Measurements from ENCODE around the gene AXIN1. TPM values are rescaled to one million over a fixed set of nuclear protein-coding genes. Genes with fewer than 3 reads are reported as not detected.

The AXIN1 gene
- polyA plus RNA-seq, 2 of the 4 experiments (the other 2 are of a cell fraction): 8.7 to 19.3 TPM

DNA sequence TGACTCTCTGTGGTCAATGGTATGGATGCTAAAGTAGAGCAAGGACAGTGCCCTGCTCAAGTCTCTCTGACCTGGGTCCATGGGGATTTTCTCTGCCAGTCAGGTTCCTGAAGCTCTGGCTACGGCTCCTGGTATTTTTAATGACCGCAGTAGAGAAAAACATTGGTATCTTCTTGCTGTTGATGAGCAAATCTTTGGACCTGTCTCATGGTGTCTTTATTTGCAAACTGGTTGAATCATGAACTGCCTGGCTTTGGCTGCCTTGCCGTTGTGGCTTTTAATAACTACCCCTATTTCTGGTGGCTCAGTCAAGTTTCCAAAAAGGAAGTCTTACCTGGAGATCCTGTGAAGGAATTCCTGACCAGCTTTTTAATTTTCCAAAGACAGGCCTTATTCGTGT is 109.2 kb downstream of the AXIN1 start:
- TF ChIP-seq CHD2 (IDR thresholded peaks at IDR 0.05; ENCODE audit: low read length, partially characterized antibody): no peak
- no peak for TF ChIP-seq POLR2A (IDR thresholded peaks at IDR 0.05; ENCODE audit: low read length)
- TF ChIP-seq EHF (CRISPR knock-in tag; IDR thresholded peaks at IDR 0.05): no peak
- no peak for TF ChIP-seq FOSL2 (IDR thresholded peaks at IDR 0.05)
- no peak for TF ChIP-seq FOSL2 (CRISPR knock-in tag; IDR thresholded peaks at IDR 0.05)
- no peak for TF ChIP-seq GATA3 (IDR thresholded peaks at IDR 0.05; ENCODE audit: borderline replicate concordance)
- TF ChIP-seq, protein P1, sequence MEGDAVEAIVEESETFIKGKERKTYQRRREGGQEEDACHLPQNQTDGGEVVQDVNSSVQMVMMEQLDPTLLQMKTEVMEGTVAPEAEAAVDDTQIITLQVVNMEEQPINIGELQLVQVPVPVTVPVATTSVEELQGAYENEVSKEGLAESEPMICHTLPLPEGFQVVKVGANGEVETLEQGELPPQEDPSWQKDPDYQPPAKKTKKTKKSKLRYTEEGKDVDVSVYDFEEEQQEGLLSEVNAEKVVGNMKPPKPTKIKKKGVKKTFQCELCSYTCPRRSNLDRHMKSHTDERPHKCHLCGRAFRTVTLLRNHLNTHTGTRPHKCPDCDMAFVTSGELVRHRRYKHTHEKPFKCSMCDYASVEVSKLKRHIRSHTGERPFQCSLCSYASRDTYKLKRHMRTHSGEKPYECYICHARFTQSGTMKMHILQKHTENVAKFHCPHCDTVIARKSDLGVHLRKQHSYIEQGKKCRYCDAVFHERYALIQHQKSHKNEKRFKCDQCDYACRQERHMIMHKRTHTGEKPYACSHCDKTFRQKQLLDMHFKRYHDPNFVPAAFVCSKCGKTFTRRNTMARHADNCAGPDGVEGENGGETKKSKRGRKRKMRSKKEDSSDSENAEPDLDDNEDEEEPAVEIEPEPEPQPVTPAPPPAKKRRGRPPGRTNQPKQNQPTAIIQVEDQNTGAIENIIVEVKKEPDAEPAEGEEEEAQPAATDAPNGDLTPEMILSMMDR (IDR thresholded peaks at IDR 0.05): no peak
- no peak for TF ChIP-seq CBX2 (IDR thresholded peaks at IDR 0.05; ENCODE audit: borderline replicate concordance, low read depth)
- TF ChIP-seq CHD4 (IDR thresholded peaks at IDR 0.05; ENCODE audit: borderline replicate concordance): no peak
- no peak for TF ChIP-seq EP300 (IDR thresholded peaks at IDR 0.05)
- no peak for TF ChIP-seq BHLHE40 (IDR thresholded peaks at IDR 0.05; ENCODE audit: low read depth, low read length)
- no peak for TF ChIP-seq POLR2AphosphoS2 (conservative IDR thresholded peaks at IDR 0.05; ENCODE audit: low read length)
- no peak for TF ChIP-seq MYC (IDR thresholded peaks at IDR 0.05; ENCODE audit: borderline replicate concordance, low read length)
- TF ChIP-seq ZC3H11A (IDR thresholded peaks at IDR 0.05): no peak
- TF ChIP-seq, protein P2, sequence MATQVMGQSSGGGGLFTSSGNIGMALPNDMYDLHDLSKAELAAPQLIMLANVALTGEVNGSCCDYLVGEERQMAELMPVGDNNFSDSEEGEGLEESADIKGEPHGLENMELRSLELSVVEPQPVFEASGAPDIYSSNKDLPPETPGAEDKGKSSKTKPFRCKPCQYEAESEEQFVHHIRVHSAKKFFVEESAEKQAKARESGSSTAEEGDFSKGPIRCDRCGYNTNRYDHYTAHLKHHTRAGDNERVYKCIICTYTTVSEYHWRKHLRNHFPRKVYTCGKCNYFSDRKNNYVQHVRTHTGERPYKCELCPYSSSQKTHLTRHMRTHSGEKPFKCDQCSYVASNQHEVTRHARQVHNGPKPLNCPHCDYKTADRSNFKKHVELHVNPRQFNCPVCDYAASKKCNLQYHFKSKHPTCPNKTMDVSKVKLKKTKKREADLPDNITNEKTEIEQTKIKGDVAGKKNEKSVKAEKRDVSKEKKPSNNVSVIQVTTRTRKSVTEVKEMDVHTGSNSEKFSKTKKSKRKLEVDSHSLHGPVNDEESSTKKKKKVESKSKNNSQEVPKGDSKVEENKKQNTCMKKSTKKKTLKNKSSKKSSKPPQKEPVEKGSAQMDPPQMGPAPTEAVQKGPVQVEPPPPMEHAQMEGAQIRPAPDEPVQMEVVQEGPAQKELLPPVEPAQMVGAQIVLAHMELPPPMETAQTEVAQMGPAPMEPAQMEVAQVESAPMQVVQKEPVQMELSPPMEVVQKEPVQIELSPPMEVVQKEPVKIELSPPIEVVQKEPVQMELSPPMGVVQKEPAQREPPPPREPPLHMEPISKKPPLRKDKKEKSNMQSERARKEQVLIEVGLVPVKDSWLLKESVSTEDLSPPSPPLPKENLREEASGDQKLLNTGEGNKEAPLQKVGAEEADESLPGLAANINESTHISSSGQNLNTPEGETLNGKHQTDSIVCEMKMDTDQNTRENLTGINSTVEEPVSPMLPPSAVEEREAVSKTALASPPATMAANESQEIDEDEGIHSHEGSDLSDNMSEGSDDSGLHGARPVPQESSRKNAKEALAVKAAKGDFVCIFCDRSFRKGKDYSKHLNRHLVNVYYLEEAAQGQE (IDR thresholded peaks at IDR 0.05): no peak
- TF ChIP-seq RAD21 (conservative IDR thresholded peaks at IDR 0.05 in 1 of 2, IDR thresholded peaks at IDR 0.05 in 1 of 2): no peak
- no peak for TF ChIP-seq MAFK (IDR thresholded peaks at IDR 0.05; ENCODE audit: partially characterized antibody)
- CTCF ChIA-PET: interaction anchor here (1.7 kb wide), 1 partner anchor 63 kb away, joined by 4 read pairs; the partner anchor contains the start of gene HBQ1

DNA sequence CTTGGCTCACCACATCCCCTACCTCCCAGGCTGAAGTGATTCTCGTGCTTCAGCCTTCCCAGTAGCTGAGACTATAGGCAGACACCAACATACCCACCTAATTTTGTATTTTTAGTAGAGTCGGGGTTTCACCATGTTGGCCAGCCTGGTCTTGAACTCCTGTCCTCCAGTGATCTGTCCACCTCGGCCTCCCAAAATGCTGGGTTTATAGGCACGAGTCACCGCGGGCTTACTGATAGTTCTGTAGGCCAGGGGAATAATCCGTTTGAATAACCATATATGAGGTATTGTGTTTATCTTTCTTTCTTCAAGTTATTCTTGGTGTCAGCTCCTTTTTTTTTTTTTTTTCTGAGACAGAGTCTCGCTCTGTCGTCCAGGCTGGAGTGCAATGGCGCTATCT is 110.2 kb downstream of the AXIN1 start:
- FAIRE-seq: no peak
- ATAC-seq: no peak
- H3K4me2 ChIP-seq: no peak overlapping the region
- ChIA-PET POLR2A (no interaction called here), CTCF (no interaction called here)
- H3K4me3 ChIP-seq: no peak overlapping the region
- 90% methylated on average over 10 of the region's 10 CpGs for WGBS (ENCODE audit: missing lambda C conversion rate)
- DNase-seq (ENCODE audit: low read depth in 1 of 2, low spot score in 1 of 2): no peak
- no peaks in the 10 kb centered on the region for H3K4me1 ChIP-seq
- no peak overlapping the region for H3K27ac ChIP-seq
- no peaks in the 10 kb centered on the region for H3K9me3 ChIP-seq
- TF ChIP-seq HEYL (CRISPR knock-in tag; IDR thresholded peaks at IDR 0.05) (no peak), KDM1A (IDR thresholded peaks at IDR 0.05; ENCODE audit: low read depth) (no peak), RFX5 (IDR thresholded peaks at IDR 0.05) (no peak), PHF8 (IDR thresholded peaks at IDR 0.05; ENCODE audit: borderline replicate concordance, low read depth) (no peak), RARB (CRISPR knock-in tag; IDR thresholded peaks at IDR 0.05) (no peak), CHD2 (IDR thresholded peaks at IDR 0.05; ENCODE audit: low read length, partially characterized antibody) (no peak), EHF (CRISPR knock-in tag; IDR thresholded peaks at IDR 0.05) (no peak), FOSL2 (IDR thresholded peaks at IDR 0.05) (no peak), FOSL2 (CRISPR knock-in tag; IDR thresholded peaks at IDR 0.05) (no peak), CBX8 (IDR thresholded peaks at IDR 0.05) (no peak), SMC3 (IDR thresholded peaks at IDR 0.05) (no peak), GATA3 (IDR thresholded peaks at IDR 0.05; ENCODE audit: borderline replicate concordance) (no peak), TFCP2L1 (CRISPR knock-in tag; IDR thresholded peaks at IDR 0.05) (no peak), HOXB5 (CRISPR knock-in tag; IDR thresholded peaks at IDR 0.05) (no peak), ZSCAN20 (CRISPR knock-in tag; IDR thresholded peaks at IDR 0.05) (no peak), FOXS1 (CRISPR knock-in tag; IDR thresholded peaks at IDR 0.05) (no peak)
- TF ChIP-seq, protein P3, sequence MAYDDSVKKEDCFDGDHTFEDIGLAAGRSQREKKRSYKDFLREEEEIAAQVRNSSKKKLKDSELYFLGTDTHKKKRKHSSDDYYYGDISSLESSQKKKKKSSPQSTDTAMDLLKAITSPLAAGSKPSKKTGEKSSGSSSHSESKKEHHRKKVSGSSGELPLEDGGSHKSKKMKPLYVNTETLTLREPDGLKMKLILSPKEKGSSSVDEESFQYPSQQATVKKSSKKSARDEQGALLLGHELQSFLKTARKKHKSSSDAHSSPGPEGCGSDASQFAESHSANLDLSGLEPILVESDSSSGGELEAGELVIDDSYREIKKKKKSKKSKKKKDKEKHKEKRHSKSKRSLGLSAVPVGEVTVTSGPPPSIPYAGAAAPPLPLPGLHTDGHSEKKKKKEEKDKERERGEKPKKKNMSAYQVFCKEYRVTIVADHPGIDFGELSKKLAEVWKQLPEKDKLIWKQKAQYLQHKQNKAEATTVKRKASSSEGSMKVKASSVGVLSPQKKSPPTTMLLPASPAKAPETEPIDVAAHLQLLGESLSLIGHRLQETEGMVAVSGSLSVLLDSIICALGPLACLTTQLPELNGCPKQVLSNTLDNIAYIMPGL (CRISPR knock-in tag; IDR thresholded peaks at IDR 0.05; ENCODE audit: borderline replicate concordance): no peak
- TF ChIP-seq, protein P4, sequence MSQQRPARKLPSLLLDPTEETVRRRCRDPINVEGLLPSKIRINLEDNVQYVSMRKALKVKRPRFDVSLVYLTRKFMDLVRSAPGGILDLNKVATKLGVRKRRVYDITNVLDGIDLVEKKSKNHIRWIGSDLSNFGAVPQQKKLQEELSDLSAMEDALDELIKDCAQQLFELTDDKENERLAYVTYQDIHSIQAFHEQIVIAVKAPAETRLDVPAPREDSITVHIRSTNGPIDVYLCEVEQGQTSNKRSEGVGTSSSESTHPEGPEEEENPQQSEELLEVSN (IDR thresholded peaks at IDR 0.05; ENCODE audit: borderline replicate concordance, low read depth): no peak
- TF ChIP-seq, protein P5, sequence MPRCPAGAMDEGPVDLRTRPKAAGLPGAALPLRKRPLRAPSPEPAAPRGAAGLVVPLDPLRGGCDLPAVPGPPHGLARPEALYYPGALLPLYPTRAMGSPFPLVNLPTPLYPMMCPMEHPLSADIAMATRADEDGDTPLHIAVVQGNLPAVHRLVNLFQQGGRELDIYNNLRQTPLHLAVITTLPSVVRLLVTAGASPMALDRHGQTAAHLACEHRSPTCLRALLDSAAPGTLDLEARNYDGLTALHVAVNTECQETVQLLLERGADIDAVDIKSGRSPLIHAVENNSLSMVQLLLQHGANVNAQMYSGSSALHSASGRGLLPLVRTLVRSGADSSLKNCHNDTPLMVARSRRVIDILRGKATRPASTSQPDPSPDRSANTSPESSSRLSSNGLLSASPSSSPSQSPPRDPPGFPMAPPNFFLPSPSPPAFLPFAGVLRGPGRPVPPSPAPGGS (IDR thresholded peaks at IDR 0.05): no peak

More for the DNA sequence above, 109.2 kb downstream of the AXIN1 start:
- WGBS (ENCODE audit: missing lambda C conversion rate): 77% methylated on average over 4 of the region's 4 CpGs
- no peak for DNase-seq (ENCODE audit: low read depth in 1 of 2, low spot score in 1 of 2)
- Histone ChIP-seq H3K4me2 (no peak overlapping the region), H3K27ac (no peak overlapping the region), H3K9me3 (no peaks in the 10 kb centered on the region), H3K4me3 (no peak overlapping the region), H3K4me1 (no peaks in the 10 kb centered on the region)
- no peak for FAIRE-seq
- ATAC-seq: no peak
- POLR2A ChIA-PET: interaction anchor here (0.9 kb wide), 1 partner anchor 8 kb away, joined by 3 read pairs; no protein-coding TSS in a partner anchor
